H9 (cell line): ENCODE results near the gene PREX1. TPM values are rescaled to one million over a fixed set of nuclear protein-coding genes. Genes with fewer than 3 reads are reported as not detected.
A peak's percentile ranks its signal among the peaks of the same experiment; 100 is the strongest.

Source experiments
- DNase-seq: peaks from one replicate; pipeline ENCODE4 v3.0.0-alpha.2; 2017
- H2AFZ ChIP-seq: one replicate; pipeline ENCODE4 v1.6.1; 2013; ENCODE audit warnings: mild to moderate bottlenecking, low read length, control low read depth, moderate library complexity
- H2AK5ac ChIP-seq: 2 replicates; pipeline ENCODE4 v1.6.1; 2013; ENCODE audit warnings: low read length, control low read depth, mixed read lengths; ENCODE audit not compliant: insufficient read length
- H2BK120ac ChIP-seq: one replicate; pipeline ENCODE4 v1.6.1; 2013; ENCODE audit warnings: low read depth, mild to moderate bottlenecking, low read length, control low read depth, inconsistent platforms; ENCODE audit not compliant: poor library complexity, severe bottlenecking
- H2BK12ac ChIP-seq: 2 replicates; pipeline ENCODE4 v1.6.1; 2013; ENCODE audit warnings: low read length, control low read depth, mixed read lengths, low read depth; ENCODE audit not compliant: insufficient read length
- H2BK15ac ChIP-seq: 2 replicates; pipeline ENCODE4 v1.6.1; 2013; ENCODE audit warnings: low read depth, low read length, control low read depth
- H2BK20ac ChIP-seq: one replicate; pipeline ENCODE4 v1.6.1; 2013; ENCODE audit warnings: low read depth, mild to moderate bottlenecking, low read length, control low read depth, inconsistent platforms; ENCODE audit not compliant: poor library complexity, severe bottlenecking
- H2BK5ac ChIP-seq: 2 replicates; pipeline ENCODE4 v1.6.1; 2013; ENCODE audit warnings: low read length, control low read depth, mixed read lengths; ENCODE audit not compliant: insufficient read length
- H3K14ac ChIP-seq: 2 replicates; pipeline ENCODE4 v1.6.1; 2013; ENCODE audit warnings: low read length, control low read depth; ENCODE audit not compliant: insufficient read depth
- H3K18ac ChIP-seq: 2 replicates; pipeline ENCODE4 v1.6.1; 2013; ENCODE audit warnings: low read depth, mild to moderate bottlenecking, mixed read lengths, low read length, control low read depth; ENCODE audit not compliant: insufficient read length
- H3K23ac ChIP-seq: 2 replicates; pipeline ENCODE4 v1.6.1; 2013; ENCODE audit warnings: low read length, control low read depth, mixed read lengths, low read depth; ENCODE audit not compliant: insufficient read length
- H3K23me2 ChIP-seq: 2 replicates; pipeline ENCODE4 v1.6.1; 2013; ENCODE audit warnings: low read depth, mild to moderate bottlenecking, mixed read lengths, low read length, control low read depth; ENCODE audit not compliant: insufficient read length, poor library complexity, severe bottlenecking
- H3K27ac ChIP-seq: 2 replicates; pipeline ENCODE4 v1.5.1; 2013; ENCODE audit warnings: low read length, control low read depth, mixed read lengths, low read depth; ENCODE audit not compliant: insufficient read length
- H3K27me3 ChIP-seq: 2 replicates; pipeline ENCODE4 v1.6.1; 2013; ENCODE audit warnings: low read length, control low read depth, inconsistent platforms; ENCODE audit not compliant: insufficient read depth
- H3K4ac ChIP-seq: 2 replicates; pipeline ENCODE4 v1.6.1; 2013; ENCODE audit warnings: low read depth, mild to moderate bottlenecking, control low read depth, inconsistent platforms, low read length, moderate library complexity
- H3K4me1 ChIP-seq: 2 replicates; pipeline ENCODE4 v1.6.1; 2013; ENCODE audit warnings: low read length, control low read depth, inconsistent platforms; ENCODE audit not compliant: insufficient read depth
- H3K4me2 ChIP-seq: 2 replicates; pipeline ENCODE4 v1.6.1; 2013; ENCODE audit warnings: low read length, control low read depth, mixed read lengths; ENCODE audit not compliant: insufficient read length, insufficient read depth
- H3K56ac ChIP-seq: 2 replicates; pipeline ENCODE4 v1.6.1; 2013; ENCODE audit warnings: low read depth, mild to moderate bottlenecking, mixed read lengths, low read length, control low read depth; ENCODE audit not compliant: insufficient read length
- H3K79me1 ChIP-seq: 2 replicates; pipeline ENCODE4 v1.6.1; 2013; ENCODE audit warnings: low read depth, mild to moderate bottlenecking, moderate library complexity, low read length, control low read depth, inconsistent platforms; ENCODE audit not compliant: insufficient read depth, poor library complexity, severe bottlenecking
- H3K79me2 ChIP-seq: 2 replicates; pipeline ENCODE4 v1.6.1; 2013; ENCODE audit warnings: low read length, control low read depth, inconsistent platforms; ENCODE audit not compliant: insufficient read depth
- H3K9ac ChIP-seq: 2 replicates; pipeline ENCODE4 v1.6.1; 2013; ENCODE audit warnings: low read length, control low read depth, mixed read lengths; ENCODE audit not compliant: insufficient read length; ENCODE audit errors: extremely low read depth
- H3K9me3 ChIP-seq: one replicate; pipeline ENCODE4 v1.6.1; 2013; ENCODE audit warnings: low read depth, low read length, inconsistent platforms; ENCODE audit not compliant: control insufficient read depth
- H3T11ph ChIP-seq: one replicate; pipeline ENCODE4 v1.6.1; 2013; ENCODE audit warnings: mild to moderate bottlenecking, low read length, control low read depth, inconsistent platforms
- H4K20me1 ChIP-seq: one replicate; pipeline ENCODE4 v1.6.1; 2013; ENCODE audit not compliant: control insufficient read depth, insufficient read length, insufficient read depth
- H4K5ac ChIP-seq: 2 replicates; pipeline ENCODE4 v1.6.1; 2013; ENCODE audit warnings: low read depth, mild to moderate bottlenecking, mixed read lengths, low read length, control low read depth; ENCODE audit not compliant: insufficient read length
- H4K8ac ChIP-seq: replicated peaks from 2 replicates; pipeline ENCODE4 v1.6.1; 2013; ENCODE audit warnings: low read length, control low read depth, mixed read lengths, low read depth; ENCODE audit not compliant: insufficient read length
- H4K91ac ChIP-seq: 2 replicates; pipeline ENCODE4 v1.6.1; 2013; ENCODE audit warnings: low read depth, mild to moderate bottlenecking, moderate library complexity, mixed read lengths, low read length, control low read depth; ENCODE audit not compliant: insufficient read length
- H3K27ac Mint-ChIP-seq, 3 experiments: 2 replicates in 2 of 3; 3 replicates in 1 of 3; pipeline ENCODE4 v1.8.0; 2020 to 2021; ENCODE audit warnings: mixed read lengths in 3 of 3, mild to moderate bottlenecking in 1 of 3, moderate library complexity in 1 of 3
- H3K27me3 Mint-ChIP-seq: 2 replicates; pipeline ENCODE4 v1.8.0; 2021; ENCODE audit warnings: low read depth, mild to moderate bottlenecking, moderate library complexity, mixed read lengths
- H3K36me3 Mint-ChIP-seq, 3 experiments: 2 replicates in 2 of 3; 3 replicates in 1 of 3; pipeline ENCODE4 v1.8.0; 2020 to 2021; ENCODE audit warnings: low read depth in 3 of 3, mixed read lengths in 3 of 3; ENCODE audit not compliant: insufficient read depth in 1 of 3
- H3K4me1 Mint-ChIP-seq, 2 experiments: 2 replicates each; pipeline ENCODE4 v1.8.0; 2020; ENCODE audit warnings: mixed read lengths in 2 of 2
- H3K4me3 Mint-ChIP-seq, 2 experiments: 2 replicates in 1 of 2; 3 replicates in 1 of 2; pipeline ENCODE4 v1.8.0; 2020 to 2021; ENCODE audit warnings: mild to moderate bottlenecking in 2 of 2, mixed read lengths in 2 of 2, moderate library complexity in 1 of 2
- H3K9me3 Mint-ChIP-seq, 2 experiments: 2 replicates in 1 of 2; 3 replicates in 1 of 2; pipeline ENCODE4 v1.8.0; 2020; ENCODE audit warnings: mild to moderate bottlenecking in 2 of 2, mixed read lengths in 2 of 2, moderate library complexity in 1 of 2
- WGBS: extraction: QIAGEN DNeasy Blood & Tissue Kit; methylation state at CpG from one replicate; pipeline ENCODE4 v1.1.7; 2013; ENCODE audit warnings: missing lambda C conversion rate, low lambda C conversion rate, mixed read lengths; ENCODE audit not compliant: insufficient read length; ENCODE audit errors: extremely low coverage; 5-methylcytosine and 5-hydroxymethylcytosine counted together
- total RNA-seq: library from RNA; stranded (reverse); gene quantifications from 2 replicates; pipeline ENCODE4 v1.2.1, GENCODE V29; 2021
- TF ChIP-seq, protein P1 (sequence below): fragments of 200-600 bp; sonication (generic); conservative IDR thresholded peaks from 3 replicates; pipeline ENCODE4 v1.8.0; 2021; ENCODE audit warnings: antibody characterized with exemption, mild to moderate bottlenecking

The PREX1 gene
- total RNA-seq, 1 experiment from 2014 or later, result 6.6 TPM

GRCh38 chr20:48686238-48687116 lies 141.3 kb downstream of the PREX1 start:
- Histone ChIP-seq H4K91ac (no peak overlapping the region), H3K9ac (no peak overlapping the region), H4K20me1 (no peaks in the 10 kb centered on the region), H3T11ph (no peak overlapping the region), H2BK5ac (no peak overlapping the region), H2BK20ac (no peak overlapping the region), H2BK12ac (no peak overlapping the region), H3K4ac (no peak overlapping the region), H3K4me2 (no peak overlapping the region), H3K4me1 (peaks cover 7% of the 10 kb centered on the region; the same call in 1 of the 2 replicates), H3K79me1 (no peaks in the 10 kb centered on the region), H2AK5ac (no peak overlapping the region), H2AFZ (no peak overlapping the region), H3K23me2 (no peaks in the 10 kb centered on the region), H3K9me3 (no peaks in the 10 kb centered on the region), H3K14ac (no peak overlapping the region; the same call in 1 of the 2 replicates), H3K27ac (no peak overlapping the region), H2BK15ac (no peak overlapping the region), H3K23ac (no peak overlapping the region), H3K27me3 (no peaks in the 10 kb centered on the region), H3K56ac (no peak overlapping the region), H3K18ac (no peak overlapping the region), H3K79me2 (no peaks in the 10 kb centered on the region), H4K5ac (no peak overlapping the region), H4K8ac (no peak overlapping the region), H2BK120ac (no peak overlapping the region)
- no CpG with 5 or more reads among the region's 19 CpGs for WGBS
- Mint-ChIP-seq H3K4me1 (peaks cover 16 to 36% of the 10 kb centered on the region in 2 experiments), H3K27ac (peak overlapping the region in 2 of 3 experiments; percentile 37 to 40; a peak in 2 of 7 replicates), H3K27me3 (peaks cover 2% of the 10 kb centered on the region; the same call in 1 of the 2 replicates), H3K4me3 (no peak overlapping the region), H3K9me3 (no peaks in the 10 kb centered on the region), H3K36me3 (peaks cover 0 to 5% (median 2%) of the 10 kb centered on the region in 3 experiments; a peak in 2 of 7 replicates)
- TF ChIP-seq, protein P1, sequence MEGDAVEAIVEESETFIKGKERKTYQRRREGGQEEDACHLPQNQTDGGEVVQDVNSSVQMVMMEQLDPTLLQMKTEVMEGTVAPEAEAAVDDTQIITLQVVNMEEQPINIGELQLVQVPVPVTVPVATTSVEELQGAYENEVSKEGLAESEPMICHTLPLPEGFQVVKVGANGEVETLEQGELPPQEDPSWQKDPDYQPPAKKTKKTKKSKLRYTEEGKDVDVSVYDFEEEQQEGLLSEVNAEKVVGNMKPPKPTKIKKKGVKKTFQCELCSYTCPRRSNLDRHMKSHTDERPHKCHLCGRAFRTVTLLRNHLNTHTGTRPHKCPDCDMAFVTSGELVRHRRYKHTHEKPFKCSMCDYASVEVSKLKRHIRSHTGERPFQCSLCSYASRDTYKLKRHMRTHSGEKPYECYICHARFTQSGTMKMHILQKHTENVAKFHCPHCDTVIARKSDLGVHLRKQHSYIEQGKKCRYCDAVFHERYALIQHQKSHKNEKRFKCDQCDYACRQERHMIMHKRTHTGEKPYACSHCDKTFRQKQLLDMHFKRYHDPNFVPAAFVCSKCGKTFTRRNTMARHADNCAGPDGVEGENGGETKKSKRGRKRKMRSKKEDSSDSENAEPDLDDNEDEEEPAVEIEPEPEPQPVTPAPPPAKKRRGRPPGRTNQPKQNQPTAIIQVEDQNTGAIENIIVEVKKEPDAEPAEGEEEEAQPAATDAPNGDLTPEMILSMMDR, result no peak
- DNase-seq, result no peak
